Measurements from ENCODE around the gene ABRACL. TPM values are rescaled to one million over a fixed set of nuclear protein-coding genes. Genes with fewer than 3 reads are reported as not detected.

The ABRACL gene
- total and polyA plus RNA-seq, 2 experiments from 2014 or later, result 134 to 516 TPM

GRCh38 chr6:139037490-139037889 lies 8.9 kb downstream of the ABRACL start (continued):
- TF ChIP-seq ZNF114 (CRISPR knock-in tag; IDR thresholded peaks at IDR 0.05) (no peak), CREB1 (CRISPR knock-in tag; IDR thresholded peaks at IDR 0.05; ENCODE audit: low read depth) (no peak)

GRCh38 chr6:139044250-139044649 lies 15.7 kb downstream of the ABRACL start:
- peaks cover 8% of the 10 kb centered on the region for H3K4me1 Mint-ChIP-seq
- H3K9me2 ChIP-seq (ENCODE audit: insufficient read depth), result no peaks in the 10 kb centered on the region
- ATAC-seq (no peak), DNase-seq (ENCODE audit: low spot score) (no peak)
- no peaks in the 10 kb centered on the region for H3K9me3 Mint-ChIP-seq
- no peaks in the 10 kb centered on the region for H3K27me3 Mint-ChIP-seq (ENCODE audit: insufficient read depth, low read depth, poor library complexity)
- no peak overlapping the region for H3K4me3 ChIP-seq
- H4K20me1 ChIP-seq (replicated peaks; ENCODE audit: insufficient read depth), result peaks cover 3% of the 10 kb centered on the region; the same call in 1 of the 2 replicates
- no peak overlapping the region for H3K4me2 ChIP-seq
- no peaks in the 10 kb centered on the region for H3F3A ChIP-seq (replicated peaks; ENCODE audit: low read depth)
- no peak overlapping the region for H3K27ac ChIP-seq (ENCODE audit: low read depth)
- no peaks in the 10 kb centered on the region for H3K27me3 ChIP-seq (ENCODE audit: insufficient read depth)
- H3K4me1 ChIP-seq (ENCODE audit: insufficient read depth), result no peaks in the 10 kb centered on the region
- H3K36me3 Mint-ChIP-seq (ENCODE audit: low read depth), result peaks cover 38% of the 10 kb centered on the region
- no peak overlapping the region for H3K4me3 Mint-ChIP-seq
- H3K79me2 ChIP-seq (replicated peaks; ENCODE audit: insufficient read depth), result no peaks in the 10 kb centered on the region
- TF ChIP-seq REST (IDR thresholded peaks at IDR 0.05; ENCODE audit: unreplicated experiment) (no peak), ZNF331 (CRISPR knock-in tag; IDR thresholded peaks at IDR 0.05; ENCODE audit: low read depth) (no peak), ETS1 (IDR thresholded peaks at IDR 0.05) (no peak), NANOG (IDR thresholded peaks at IDR 0.05; ENCODE audit: borderline replicate concordance) (no peak), EZH2 (IDR thresholded peaks at IDR 0.05; ENCODE audit: low read depth, unreplicated experiment) (no peak), ZNF114 (CRISPR knock-in tag; IDR thresholded peaks at IDR 0.05) (no peak), CTCF (conservative IDR thresholded peaks at IDR 0.05; ENCODE audit: low read depth in 2 of 2) (no peak), JUNB (IDR thresholded peaks at IDR 0.05; ENCODE audit: unreplicated experiment) (no peak), POLR2AphosphoS5 (IDR thresholded peaks at IDR 0.05; ENCODE audit: low read depth) (no peak)
- no peak overlapping the region for H3K27ac Mint-ChIP-seq
- peaks cover 11% of the 10 kb centered on the region for H3K36me3 ChIP-seq (ENCODE audit: insufficient read depth)
- H2AFZ ChIP-seq, result no peak overlapping the region

Data from GM23338 (cell line).